IPS DF 6.9 (cell line): ENCODE results near the gene IRF5.

Experiments used
- DNase-seq: peaks from one replicate; pipeline ENCODE4 v3.0.0-alpha.2; 2013; ENCODE audit warnings: low read depth, low spot score
- H3K27ac ChIP-seq: one replicate; pipeline ENCODE4 v1.5.1; 2013; ENCODE audit warnings: low read length, control low read depth
- H3K27me3 ChIP-seq: 2 replicates; pipeline ENCODE4 v1.6.1; 2013; ENCODE audit warnings: mild to moderate bottlenecking, low read length; ENCODE audit not compliant: control insufficient read depth, insufficient read depth
- H3K36me3 ChIP-seq: 2 replicates; pipeline ENCODE4 v1.6.1; 2013; ENCODE audit warnings: low read length; ENCODE audit not compliant: control insufficient read depth, insufficient read depth
- H3K4me1 ChIP-seq: 2 replicates; pipeline ENCODE4 v1.6.1; 2013; ENCODE audit warnings: low read length; ENCODE audit not compliant: control insufficient read depth, insufficient read depth
- H3K4me3 ChIP-seq: 2 replicates; pipeline ENCODE4 v1.5.1; 2013; ENCODE audit warnings: mild to moderate bottlenecking, low read length
- H3K9me3 ChIP-seq: 2 replicates; pipeline ENCODE4 v1.6.1; 2013; ENCODE audit warnings: low read length, inconsistent platforms; ENCODE audit not compliant: control insufficient read depth, insufficient read depth
- WGBS: extraction: QIAGEN DNeasy Blood & Tissue Kit; methylation state at CpG from one replicate; pipeline ENCODE4 v1.1.7; 2013; ENCODE audit warnings: mixed read lengths, missing lambda C conversion rate; ENCODE audit not compliant: insufficient read length, insufficient coverage; 5-methylcytosine and 5-hydroxymethylcytosine counted together

The IRF5 gene

GRCh38 chr7:128893251-128894100 is 44.3 kb upstream of the IRF5 start:
- DNase-seq: no peak
- no CpG with 5 or more reads among the region's 23 CpGs for WGBS
- Histone ChIP-seq H3K4me1 (peaks cover 5% of the 10 kb centered on the region), H3K27ac (no peak overlapping the region), H3K9me3 (no peaks in the 10 kb centered on the region), H3K36me3 (no peaks in the 10 kb centered on the region), H3K27me3 (no peaks in the 10 kb centered on the region), H3K4me3 (no peak overlapping the region)

DNA sequence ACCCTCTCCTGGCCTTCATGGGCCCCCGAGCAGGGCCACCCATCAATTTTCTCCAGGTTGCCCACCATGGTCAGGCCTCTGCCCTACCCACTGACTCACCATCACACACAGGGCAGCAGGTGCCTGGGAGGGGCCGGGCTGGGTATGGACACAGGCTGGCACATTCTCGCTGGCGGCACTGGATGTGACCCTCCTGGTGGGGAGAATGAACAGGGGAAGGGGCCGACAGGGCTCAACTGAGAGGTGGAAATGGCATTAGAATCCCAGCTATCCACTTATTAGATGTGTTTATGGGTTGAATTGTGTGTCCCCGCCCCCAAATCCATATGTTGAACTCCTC is 43.7 kb upstream of the IRF5 start:
- Histone ChIP-seq H3K4me1 (peaks cover 5% of the 10 kb centered on the region), H3K27me3 (no peaks in the 10 kb centered on the region), H3K27ac (no peak overlapping the region), H3K36me3 (no peaks in the 10 kb centered on the region), H3K9me3 (no peaks in the 10 kb centered on the region), H3K4me3 (no peak overlapping the region)
- WGBS: no CpG with 5 or more reads among the region's 6 CpGs
- no peak for DNase-seq

- WGBS: no CpG with 5 or more reads among the region's 3 CpGs
- peaks cover 2% of the 10 kb centered on the region; the same call in 1 of the 2 replicates for H3K4me1 ChIP-seq
- H3K4me3 ChIP-seq: no peak overlapping the region
- no peak overlapping the region for H3K27ac ChIP-seq
- no peaks in the 10 kb centered on the region for H3K27me3 ChIP-seq
- no peaks in the 10 kb centered on the region for H3K36me3 ChIP-seq
- DNase-seq: no peak
- no peaks in the 10 kb centered on the region for H3K9me3 ChIP-seq
Observed at GRCh38 chr7:128895320-128895719, 42.4 kb upstream of the IRF5 start.

- no peak overlapping the region for H3K4me3 ChIP-seq
- no peaks in the 10 kb centered on the region for H3K36me3 ChIP-seq
- no peaks in the 10 kb centered on the region for H3K4me1 ChIP-seq
- no peak overlapping the region for H3K27ac ChIP-seq
- no peaks in the 10 kb centered on the region for H3K27me3 ChIP-seq
- DNase-seq: no peak
- no peaks in the 10 kb centered on the region for H3K9me3 ChIP-seq
Observed at GRCh38 chr7:128899392-128899791, 38.3 kb upstream of the IRF5 start.

GRCh38 chr7:128900237-128900636 is 37.5 kb upstream of the IRF5 start:
- WGBS: no CpG with 5 or more reads among the region's 1 CpG
- H3K9me3 ChIP-seq: no peaks in the 10 kb centered on the region
- H3K27me3 ChIP-seq: no peaks in the 10 kb centered on the region
- H3K4me1 ChIP-seq: no peaks in the 10 kb centered on the region
- no peak for DNase-seq
- no peaks in the 10 kb centered on the region for H3K36me3 ChIP-seq
- H3K4me3 ChIP-seq: no peak overlapping the region
- H3K27ac ChIP-seq: no peak overlapping the region

DNA sequence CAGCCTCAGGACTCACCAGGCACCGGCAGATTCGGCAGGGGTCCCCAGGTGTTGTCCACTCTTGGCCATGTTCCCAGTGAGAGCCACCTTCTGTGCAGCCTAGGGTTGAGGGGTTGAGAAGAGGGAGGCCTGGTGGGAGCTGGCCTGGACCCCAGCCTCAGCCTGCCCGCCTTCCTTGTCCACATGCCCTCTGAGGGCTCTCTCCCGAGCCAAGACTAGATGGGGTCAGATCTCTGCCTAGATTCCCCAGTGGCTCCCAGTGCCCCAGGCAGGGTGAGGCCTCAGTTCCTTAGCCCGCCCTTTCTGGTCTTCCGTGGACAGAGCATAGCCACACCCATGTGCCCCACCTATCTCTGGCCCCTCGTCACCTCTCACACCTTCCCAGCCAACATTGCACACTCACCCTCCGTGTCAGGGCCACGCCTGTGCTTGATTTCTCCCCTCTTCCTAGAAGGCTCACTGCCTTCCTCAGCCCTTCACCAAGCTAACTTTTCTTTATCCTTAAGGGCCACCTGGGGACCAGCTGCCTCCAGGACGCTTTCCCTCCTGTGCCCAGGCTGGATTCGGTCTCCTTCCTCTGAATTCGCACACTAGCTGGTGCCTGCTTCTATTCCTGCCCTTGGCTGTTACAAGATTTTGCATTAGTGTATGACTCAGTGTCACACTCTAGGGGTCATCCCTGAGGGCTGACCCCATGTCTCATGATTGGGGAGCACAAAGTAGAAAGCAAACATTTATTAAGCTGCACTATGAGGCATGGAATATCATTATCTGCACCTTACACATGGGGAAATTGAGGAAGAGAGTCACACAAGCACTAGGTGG is 34.8 kb upstream of the IRF5 start:
- H3K4me3 ChIP-seq: no peak overlapping the region
- DNase-seq: no peak
- no peaks in the 10 kb centered on the region for H3K36me3 ChIP-seq
- H3K4me1 ChIP-seq: no peaks in the 10 kb centered on the region
- no peak overlapping the region for H3K27ac ChIP-seq
- no peaks in the 10 kb centered on the region for H3K9me3 ChIP-seq
- WGBS: no CpG with 5 or more reads among the region's 12 CpGs
- H3K27me3 ChIP-seq: no peaks in the 10 kb centered on the region

DNA sequence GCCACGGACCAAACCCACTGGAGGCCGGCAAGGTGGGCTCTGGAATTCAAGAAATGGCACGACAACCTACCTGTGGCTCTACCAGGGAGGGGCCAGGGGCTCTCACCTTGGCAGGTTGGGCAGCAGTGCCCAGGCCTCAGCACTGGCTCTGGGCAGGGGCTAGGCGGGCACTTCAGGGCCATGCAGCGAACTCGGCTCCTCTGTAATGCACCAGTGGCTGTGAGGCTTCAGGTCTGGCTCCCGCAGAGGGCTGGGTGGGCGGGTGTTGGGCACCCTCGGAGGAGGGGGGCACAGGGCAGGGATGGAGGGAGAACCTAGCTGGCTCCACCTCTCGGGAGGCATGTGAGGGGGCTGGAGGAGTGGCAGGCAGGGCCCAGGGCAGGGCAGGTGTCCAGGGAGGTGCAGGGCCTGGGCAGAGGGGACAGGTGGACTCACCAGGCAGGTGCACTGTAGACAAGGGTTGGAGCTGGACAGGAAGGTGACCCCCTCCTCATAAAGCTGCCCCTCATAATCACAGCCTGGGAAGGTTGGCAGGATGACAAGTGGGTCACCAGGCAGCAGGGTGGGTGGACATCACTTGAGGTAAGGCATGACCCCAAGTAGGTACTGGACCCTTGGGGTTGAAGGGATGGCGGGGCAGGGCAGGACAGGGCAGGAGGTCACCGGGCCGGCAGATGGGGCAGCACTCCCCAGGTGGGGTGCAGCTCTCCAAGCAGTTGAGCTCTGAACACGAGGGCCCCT is 33.9 kb upstream of the IRF5 start:
- H3K4me3 ChIP-seq: no peak overlapping the region
- H3K9me3 ChIP-seq: no peaks in the 10 kb centered on the region
- no peak overlapping the region for H3K27ac ChIP-seq
- H3K36me3 ChIP-seq: no peaks in the 10 kb centered on the region
- no peaks in the 10 kb centered on the region for H3K27me3 ChIP-seq
- no peaks in the 10 kb centered on the region for H3K4me1 ChIP-seq
- DNase-seq: no peak
- WGBS: no CpG with 5 or more reads among the region's 14 CpGs

- no peak overlapping the region for H3K4me3 ChIP-seq
- no peaks in the 10 kb centered on the region for H3K27me3 ChIP-seq
- no peak for DNase-seq
- H3K9me3 ChIP-seq: no peaks in the 10 kb centered on the region
- no peaks in the 10 kb centered on the region for H3K36me3 ChIP-seq
- WGBS: no CpG with 5 or more reads among the region's 8 CpGs
- peaks cover 4% of the 10 kb centered on the region; the same call in 1 of the 2 replicates for H3K4me1 ChIP-seq
- H3K27ac ChIP-seq: no peak overlapping the region
Observed at GRCh38 chr7:128904381-128905197, 33.1 kb upstream of the IRF5 start.

GRCh38 chr7:128906001-128906765 is 31.5 kb upstream of the IRF5 start:
- Histone ChIP-seq H3K27me3 (no peaks in the 10 kb centered on the region), H3K36me3 (no peaks in the 10 kb centered on the region), H3K9me3 (no peaks in the 10 kb centered on the region), H3K27ac (no peak overlapping the region), H3K4me1 (peaks cover 4% of the 10 kb centered on the region; the same call in 1 of the 2 replicates), H3K4me3 (no peak overlapping the region)
- no peak for DNase-seq
- WGBS: no CpG with 5 or more reads among the region's 5 CpGs
